ENCODE measurements around the gene PDE3A. TPM values are rescaled to one million over a fixed set of nuclear protein-coding genes. Genes with fewer than 3 reads are reported as not detected.

The PDE3A gene
- total RNA-seq, 1 experiment from 2014 or later: 0.12 TPM

GRCh38 chr12:20442322-20442721, 74.0 kb downstream of the PDE3A start (continued):
- TF ChIP-seq, protein P1, sequence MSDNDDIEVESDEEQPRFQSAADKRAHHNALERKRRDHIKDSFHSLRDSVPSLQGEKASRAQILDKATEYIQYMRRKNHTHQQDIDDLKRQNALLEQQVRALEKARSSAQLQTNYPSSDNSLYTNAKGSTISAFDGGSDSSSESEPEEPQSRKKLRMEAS (IDR thresholded peaks at IDR 0.05): no peak

DNA sequence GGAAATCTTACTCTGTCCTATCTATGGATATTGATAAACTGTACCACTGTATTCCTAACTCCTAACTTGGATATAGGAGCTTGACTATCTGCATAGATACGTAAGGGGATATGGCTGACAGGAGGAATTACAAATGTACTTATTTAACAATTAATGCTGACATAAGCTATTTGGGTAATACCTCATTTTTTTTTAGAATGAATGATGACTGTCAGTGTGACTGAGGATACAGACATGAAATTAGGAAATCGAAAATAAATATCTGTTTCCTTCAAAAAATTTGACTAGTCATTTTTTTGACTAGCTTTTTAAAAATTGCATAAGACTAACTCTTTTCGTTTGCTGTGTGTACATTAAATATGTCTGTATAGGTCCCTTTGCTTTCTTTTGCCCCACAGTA, 74.9 kb downstream of the PDE3A start:
- no peak overlapping the region for H2AFZ ChIP-seq (ENCODE audit: low read depth, low read length, poor library complexity, severe bottlenecking)
- no peaks in the 10 kb centered on the region for H3K27me3 ChIP-seq (ENCODE audit: insufficient read depth, low read length)
- BruUV-seq (replicated peaks): no TSS peak
- intact Hi-C loops (cut with micrococcal nuclease): no loop called here
- H3K27ac ChIP-seq (ENCODE audit: low read depth, low read length): no peak overlapping the region
- RAD21 ChIA-PET (ENCODE audit: low non-redundant PET in 1 of 2, low total read pairs in 2 of 2, uncharacterized antibody in 2 of 2, unreplicated experiment in 2 of 2): no interaction called here
- H3K4me3 ChIP-seq (replicated peaks in 1 of 2; ENCODE audit: low read depth in 1 of 2, low read length in 2 of 2): no peak overlapping the region
- H3K9me3 ChIP-seq (ENCODE audit: control insufficient read depth in 1 of 2, insufficient read depth in 1 of 2, low read depth in 1 of 2, low read length in 2 of 2): no peaks in the 10 kb centered on the region
- no peak overlapping the region for H3K4me2 ChIP-seq (ENCODE audit: low read length)
- POLR2A ChIA-PET: no interaction called here
- H4K20me1 ChIP-seq (ENCODE audit: insufficient read depth): no peaks in the 10 kb centered on the region
- no peaks in the 10 kb centered on the region for H3K4me1 ChIP-seq (ENCODE audit: control insufficient read depth in 1 of 2, insufficient read depth in 2 of 2, low read length in 2 of 2)
- no peak for DNase-seq (ENCODE audit: low read depth, low spot score)
- H3K9ac ChIP-seq (ENCODE audit: low read length): no peak overlapping the region
- CTCF ChIA-PET: no interaction called here
- no peaks in the 10 kb centered on the region for H3K36me3 ChIP-seq (ENCODE audit: control insufficient read depth in 1 of 2, insufficient read depth in 2 of 2, low read length in 2 of 2)
- ATAC-seq: no peak
- TF ChIP-seq SRF (IDR thresholded peaks at IDR 0.05; ENCODE audit: low read depth) (no peak), TCF7L2 (IDR thresholded peaks at IDR 0.05; ENCODE audit: borderline replicate concordance, extremely low read depth, insufficient read depth, insufficient read length) (no peak), SIN3A (IDR thresholded peaks at IDR 0.05; ENCODE audit: low read depth) (no peak), ZNF274 (IDR thresholded peaks at IDR 0.05; ENCODE audit: low read depth, low read length) (no peak), CTCF (IDR thresholded peaks at IDR 0.05 in 2 of 3, conservative IDR thresholded peaks at IDR 0.05 in 1 of 3; ENCODE audit: borderline replicate concordance in 1 of 3, insufficient read depth in 1 of 3, low read depth in 2 of 3, low read length in 2 of 3) (no peak), ELF1 (IDR thresholded peaks at IDR 0.05; ENCODE audit: borderline replicate concordance, low read depth) (no peak), YY1 (IDR thresholded peaks at IDR 0.05; ENCODE audit: extremely low read depth, insufficient replicate concordance, low read depth, low read length) (no peak), SP1 (IDR thresholded peaks at IDR 0.05; ENCODE audit: low read depth) (no peak), RAD21 (IDR thresholded peaks at IDR 0.05; ENCODE audit: low read depth) (no peak), CBX3 (IDR thresholded peaks at IDR 0.05; ENCODE audit: low read depth) (no peak), CEBPB (IDR thresholded peaks at IDR 0.05; ENCODE audit: low read depth) (no peak), POLR2A (IDR thresholded peaks at IDR 0.05; ENCODE audit: borderline replicate concordance, extremely low read depth, insufficient read depth, insufficient read length) (no peak), JUND (IDR thresholded peaks at IDR 0.05) (no peak)
- TF ChIP-seq, protein P2, sequence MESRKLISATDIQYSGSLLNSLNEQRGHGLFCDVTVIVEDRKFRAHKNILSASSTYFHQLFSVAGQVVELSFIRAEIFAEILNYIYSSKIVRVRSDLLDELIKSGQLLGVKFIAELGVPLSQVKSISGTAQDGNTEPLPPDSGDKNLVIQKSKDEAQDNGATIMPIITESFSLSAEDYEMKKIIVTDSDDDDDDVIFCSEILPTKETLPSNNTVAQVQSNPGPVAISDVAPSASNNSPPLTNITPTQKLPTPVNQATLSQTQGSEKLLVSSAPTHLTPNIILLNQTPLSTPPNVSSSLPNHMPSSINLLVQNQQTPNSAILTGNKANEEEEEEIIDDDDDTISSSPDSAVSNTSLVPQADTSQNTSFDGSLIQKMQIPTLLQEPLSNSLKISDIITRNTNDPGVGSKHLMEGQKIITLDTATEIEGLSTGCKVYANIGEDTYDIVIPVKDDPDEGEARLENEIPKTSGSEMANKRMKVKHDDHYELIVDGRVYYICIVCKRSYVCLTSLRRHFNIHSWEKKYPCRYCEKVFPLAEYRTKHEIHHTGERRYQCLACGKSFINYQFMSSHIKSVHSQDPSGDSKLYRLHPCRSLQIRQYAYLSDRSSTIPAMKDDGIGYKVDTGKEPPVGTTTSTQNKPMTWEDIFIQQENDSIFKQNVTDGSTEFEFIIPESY (IDR thresholded peaks at IDR 0.05; ENCODE audit: extremely low read depth, insufficient replicate concordance, low read length): no peak
- TF ChIP-seq, protein P3, sequence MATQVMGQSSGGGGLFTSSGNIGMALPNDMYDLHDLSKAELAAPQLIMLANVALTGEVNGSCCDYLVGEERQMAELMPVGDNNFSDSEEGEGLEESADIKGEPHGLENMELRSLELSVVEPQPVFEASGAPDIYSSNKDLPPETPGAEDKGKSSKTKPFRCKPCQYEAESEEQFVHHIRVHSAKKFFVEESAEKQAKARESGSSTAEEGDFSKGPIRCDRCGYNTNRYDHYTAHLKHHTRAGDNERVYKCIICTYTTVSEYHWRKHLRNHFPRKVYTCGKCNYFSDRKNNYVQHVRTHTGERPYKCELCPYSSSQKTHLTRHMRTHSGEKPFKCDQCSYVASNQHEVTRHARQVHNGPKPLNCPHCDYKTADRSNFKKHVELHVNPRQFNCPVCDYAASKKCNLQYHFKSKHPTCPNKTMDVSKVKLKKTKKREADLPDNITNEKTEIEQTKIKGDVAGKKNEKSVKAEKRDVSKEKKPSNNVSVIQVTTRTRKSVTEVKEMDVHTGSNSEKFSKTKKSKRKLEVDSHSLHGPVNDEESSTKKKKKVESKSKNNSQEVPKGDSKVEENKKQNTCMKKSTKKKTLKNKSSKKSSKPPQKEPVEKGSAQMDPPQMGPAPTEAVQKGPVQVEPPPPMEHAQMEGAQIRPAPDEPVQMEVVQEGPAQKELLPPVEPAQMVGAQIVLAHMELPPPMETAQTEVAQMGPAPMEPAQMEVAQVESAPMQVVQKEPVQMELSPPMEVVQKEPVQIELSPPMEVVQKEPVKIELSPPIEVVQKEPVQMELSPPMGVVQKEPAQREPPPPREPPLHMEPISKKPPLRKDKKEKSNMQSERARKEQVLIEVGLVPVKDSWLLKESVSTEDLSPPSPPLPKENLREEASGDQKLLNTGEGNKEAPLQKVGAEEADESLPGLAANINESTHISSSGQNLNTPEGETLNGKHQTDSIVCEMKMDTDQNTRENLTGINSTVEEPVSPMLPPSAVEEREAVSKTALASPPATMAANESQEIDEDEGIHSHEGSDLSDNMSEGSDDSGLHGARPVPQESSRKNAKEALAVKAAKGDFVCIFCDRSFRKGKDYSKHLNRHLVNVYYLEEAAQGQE (IDR thresholded peaks at IDR 0.05; ENCODE audit: low read depth): no peak
- TF ChIP-seq, protein P1 (IDR thresholded peaks at IDR 0.05): no peak
- TF ChIP-seq, protein P4, sequence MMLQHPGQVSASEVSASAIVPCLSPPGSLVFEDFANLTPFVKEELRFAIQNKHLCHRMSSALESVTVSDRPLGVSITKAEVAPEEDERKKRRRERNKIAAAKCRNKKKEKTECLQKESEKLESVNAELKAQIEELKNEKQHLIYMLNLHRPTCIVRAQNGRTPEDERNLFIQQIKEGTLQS (IDR thresholded peaks at IDR 0.05): no peak
- no peaks in the 10 kb centered on the region for H3K79me2 ChIP-seq (ENCODE audit: insufficient read depth, low read length)
- no peaks in the 10 kb centered on the region; the same call in 1 of the 2 replicates for H3K9me2 ChIP-seq (ENCODE audit: insufficient read depth)

Measured in HCT116 (cell line).